Vagina (tissue), 2 donors: ENCODE results near the gene GRK5. TPM values are rescaled to one million over a fixed set of nuclear protein-coding genes. Genes with fewer than 3 reads are reported as not detected.
A peak's percentile ranks its signal among the peaks of the same experiment; 100 is the strongest.

Experiments used
- DNase-seq, 2 donors: peaks; one replicate each; pipeline ENCODE4 v3.0.0-alpha.2; 2017; ENCODE audit errors: extremely low spot score in 2 of 2
- H3K27ac ChIP-seq: fragments of 200-600 bp; sonication (generic); one replicate; pipeline ENCODE4 v1.5.1; 2019
- H3K27me3 ChIP-seq: fragments of 200-600 bp; sonication (generic); one replicate; pipeline ENCODE4 v1.5.1; 2019
- H3K36me3 ChIP-seq, 2 donors: fragments of 200-600 bp; sonication (generic); one replicate each; pipeline ENCODE4 v1.5.1; 2017 to 2019
- H3K4me1 ChIP-seq: fragments of 200-600 bp; sonication (generic); one replicate; pipeline ENCODE4 v1.5.1; 2019
- H3K4me3 ChIP-seq, 2 donors: fragments of 200-600 bp; sonication (generic); 1 replicate in 1 of 2; 2 replicates in 1 of 2; pipeline ENCODE4 v1.5.1; 2016 to 2019
- H3K9me3 ChIP-seq: fragments of 200-600 bp; sonication (generic); one replicate; pipeline ENCODE4 v1.5.1; 2019
- POLR2A ChIP-seq, 2 donors: fragments of 450-650 bp; IDR thresholded peaks; one replicate each; pipeline ENCODE4 v1.6.1; 2017; ENCODE audit warnings: antibody characterized with exemption in 2 of 2, mild to moderate bottlenecking in 2 of 2, moderate library complexity in 2 of 2
- POLR2AphosphoS5 ChIP-seq, 2 donors: sonication (generic); formaldehyde crosslinking; IDR thresholded peaks; one replicate each; pipeline ENCODE4 v1.9.0; 2017; ENCODE audit warnings: antibody characterized with exemption in 2 of 2, mild to moderate bottlenecking in 2 of 2, low read depth in 1 of 2; ENCODE audit not compliant: insufficient read depth in 1 of 2
- intact Hi-C: fragments of 100-400 bp; cut with DNase I; formaldehyde crosslinking; loops from one replicate; pipeline ENCODE4 v1.15.1; 2023
- total RNA-seq: library from RNA; depleted of rRNA; stranded (reverse); fragments of >200 nt; gene quantifications from one replicate; pipeline ENCODE4 v1.2.3, GENCODE V29; 2016
- TF ChIP-seq, protein P1 (sequence below), 3 experiments: fragments of 450-650 bp in 2 of 3; fragments of 200-600 bp in 1 of 3; sonication (generic) in 1 of 3; IDR thresholded peaks; one replicate each; pipeline ENCODE4 v1.5.1; 2017 to 2019; ENCODE audit warnings: antibody characterized with exemption in 3 of 3, mild to moderate bottlenecking in 2 of 3, moderate library complexity in 2 of 3

GRK5 gene
- total RNA-seq, 1 donor from 2014 or later = 16.5 TPM

DNA sequence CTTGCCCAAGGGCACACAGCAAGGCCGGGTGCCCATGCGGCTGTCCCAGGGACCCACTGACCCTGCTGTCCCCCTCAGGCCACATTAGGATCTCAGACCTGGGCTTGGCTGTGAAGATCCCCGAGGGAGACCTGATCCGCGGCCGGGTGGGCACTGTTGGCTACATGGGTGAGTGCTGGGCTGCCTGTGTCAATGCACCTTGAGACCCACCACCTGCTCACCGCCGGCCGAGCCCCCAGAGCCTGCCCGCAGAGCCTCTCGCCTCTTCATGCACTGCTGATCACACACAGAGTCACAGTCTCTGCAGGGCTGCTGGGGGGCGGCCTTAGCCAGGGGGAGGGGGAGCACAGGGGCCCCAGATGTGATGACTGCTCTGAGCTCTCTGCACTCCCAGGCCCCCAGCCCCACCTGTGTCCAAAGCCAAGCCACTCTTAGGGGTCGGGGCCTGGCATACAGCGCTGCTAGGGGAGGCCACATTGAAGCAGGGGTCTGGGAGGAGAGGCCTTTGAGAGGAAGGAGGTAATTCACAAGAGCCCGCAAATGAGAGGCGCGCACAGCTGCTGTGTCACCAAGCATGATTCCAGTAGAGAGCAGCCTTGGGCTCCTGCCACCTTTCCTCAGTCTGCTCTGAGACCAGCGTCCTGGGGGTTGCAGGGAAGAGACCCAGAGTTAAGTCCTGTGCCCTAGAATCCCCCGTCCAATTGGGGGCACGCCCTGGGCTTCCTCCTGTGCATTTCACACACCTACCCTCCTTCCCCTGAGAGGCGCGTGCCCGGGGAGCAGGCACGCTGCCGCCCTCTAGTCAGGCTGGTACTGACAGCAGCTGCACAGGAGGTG lies 234.8 kb downstream of the GRK5 start:
- H3K36me3 ChIP-seq = peaks cover 0 to 2% of the 10 kb centered on the region in 2 donors
- no peak for DNase-seq
- peaks cover 17% of the 10 kb centered on the region for H3K4me1 ChIP-seq
- H3K27me3 ChIP-seq = no peaks in the 10 kb centered on the region
- intact Hi-C loops = loop anchor here (5.0 kb wide), 1 partner anchor 235 kb away; the partner anchor contains the start of gene GRK5
- H3K4me3 ChIP-seq = no peak overlapping the region
- peak overlapping the region; percentile 81 for H3K27ac ChIP-seq
- H3K9me3 ChIP-seq = no peaks in the 10 kb centered on the region
- no peak for TF ChIP-seq POLR2AphosphoS5 (IDR thresholded peaks at IDR 0.05; ENCODE audit: insufficient read depth in 1 of 2, low read depth in 1 of 2)
- TF ChIP-seq, protein P1, sequence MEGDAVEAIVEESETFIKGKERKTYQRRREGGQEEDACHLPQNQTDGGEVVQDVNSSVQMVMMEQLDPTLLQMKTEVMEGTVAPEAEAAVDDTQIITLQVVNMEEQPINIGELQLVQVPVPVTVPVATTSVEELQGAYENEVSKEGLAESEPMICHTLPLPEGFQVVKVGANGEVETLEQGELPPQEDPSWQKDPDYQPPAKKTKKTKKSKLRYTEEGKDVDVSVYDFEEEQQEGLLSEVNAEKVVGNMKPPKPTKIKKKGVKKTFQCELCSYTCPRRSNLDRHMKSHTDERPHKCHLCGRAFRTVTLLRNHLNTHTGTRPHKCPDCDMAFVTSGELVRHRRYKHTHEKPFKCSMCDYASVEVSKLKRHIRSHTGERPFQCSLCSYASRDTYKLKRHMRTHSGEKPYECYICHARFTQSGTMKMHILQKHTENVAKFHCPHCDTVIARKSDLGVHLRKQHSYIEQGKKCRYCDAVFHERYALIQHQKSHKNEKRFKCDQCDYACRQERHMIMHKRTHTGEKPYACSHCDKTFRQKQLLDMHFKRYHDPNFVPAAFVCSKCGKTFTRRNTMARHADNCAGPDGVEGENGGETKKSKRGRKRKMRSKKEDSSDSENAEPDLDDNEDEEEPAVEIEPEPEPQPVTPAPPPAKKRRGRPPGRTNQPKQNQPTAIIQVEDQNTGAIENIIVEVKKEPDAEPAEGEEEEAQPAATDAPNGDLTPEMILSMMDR (IDR thresholded peaks at IDR 0.05) = no peak

DNA sequence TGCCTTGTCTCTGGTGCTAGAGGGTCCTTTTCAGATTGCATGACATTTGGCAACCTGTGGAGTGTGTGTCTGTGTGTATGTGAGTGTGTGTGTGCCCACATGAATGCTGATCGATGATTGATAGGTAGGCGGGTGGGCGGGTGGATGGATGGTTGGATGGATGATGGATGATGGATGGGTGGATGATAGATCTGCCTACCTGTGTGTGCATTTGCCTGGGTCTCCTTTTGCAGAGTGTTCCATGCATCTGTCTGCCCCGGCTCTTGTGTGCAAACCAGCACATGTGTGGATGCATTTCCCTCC lies 235.3 kb downstream of the GRK5 start:
- Histone ChIP-seq H3K9me3 (no peaks in the 10 kb centered on the region), H3K27ac (no peak overlapping the region), H3K36me3 (no peaks in the 10 kb centered on the region), H3K27me3 (no peaks in the 10 kb centered on the region), H3K4me3 (no peak overlapping the region), H3K4me1 (peaks cover 17% of the 10 kb centered on the region)
- no peak for DNase-seq
- intact Hi-C loops = loop anchor here (5.0 kb wide), 1 partner anchor 235 kb away; the partner anchor contains the start of gene GRK5
- TF ChIP-seq POLR2AphosphoS5 (IDR thresholded peaks at IDR 0.05; ENCODE audit: insufficient read depth in 1 of 2, low read depth in 1 of 2) (no peak), POLR2A (IDR thresholded peaks at IDR 0.05) (no peak)
- TF ChIP-seq, protein P1 (IDR thresholded peaks at IDR 0.05) = no peak

DNA sequence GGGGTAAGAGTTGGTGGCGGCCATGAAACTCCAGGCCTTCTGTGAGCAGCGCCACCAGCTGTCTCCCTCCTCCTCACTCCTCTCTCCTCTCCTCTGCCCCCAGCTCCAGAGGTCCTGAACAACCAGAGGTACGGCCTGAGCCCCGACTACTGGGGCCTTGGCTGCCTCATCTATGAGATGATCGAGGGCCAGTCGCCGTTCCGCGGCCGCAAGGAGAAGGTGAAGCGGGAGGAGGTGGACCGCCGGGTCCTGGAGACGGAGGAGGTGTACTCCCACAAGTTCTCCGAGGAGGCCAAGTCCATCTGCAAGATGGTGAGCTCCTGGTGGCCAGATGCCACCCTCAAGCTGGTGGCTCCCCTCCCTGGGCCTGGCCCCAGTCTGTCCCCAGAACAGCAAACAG lies 236.1 kb downstream of the GRK5 start:
- no peak overlapping the region for H3K4me3 ChIP-seq
- H3K9me3 ChIP-seq = no peaks in the 10 kb centered on the region
- DNase-seq = no peak
- no peaks in the 10 kb centered on the region for H3K27me3 ChIP-seq
- intact Hi-C loops = loop anchor here (5.0 kb wide), 1 partner anchor 236 kb away; the partner anchor contains the start of gene GRK5
- H3K4me1 ChIP-seq = peaks cover 17% of the 10 kb centered on the region
- H3K27ac ChIP-seq = no peak overlapping the region
- TF ChIP-seq, protein P1 (IDR thresholded peaks at IDR 0.05) = no peak
- no peak for TF ChIP-seq POLR2AphosphoS5 (IDR thresholded peaks at IDR 0.05; ENCODE audit: insufficient read depth in 1 of 2, low read depth in 1 of 2)
- no peak for TF ChIP-seq POLR2A (IDR thresholded peaks at IDR 0.05)
- H3K36me3 ChIP-seq = no peaks in the 10 kb centered on the region

DNA sequence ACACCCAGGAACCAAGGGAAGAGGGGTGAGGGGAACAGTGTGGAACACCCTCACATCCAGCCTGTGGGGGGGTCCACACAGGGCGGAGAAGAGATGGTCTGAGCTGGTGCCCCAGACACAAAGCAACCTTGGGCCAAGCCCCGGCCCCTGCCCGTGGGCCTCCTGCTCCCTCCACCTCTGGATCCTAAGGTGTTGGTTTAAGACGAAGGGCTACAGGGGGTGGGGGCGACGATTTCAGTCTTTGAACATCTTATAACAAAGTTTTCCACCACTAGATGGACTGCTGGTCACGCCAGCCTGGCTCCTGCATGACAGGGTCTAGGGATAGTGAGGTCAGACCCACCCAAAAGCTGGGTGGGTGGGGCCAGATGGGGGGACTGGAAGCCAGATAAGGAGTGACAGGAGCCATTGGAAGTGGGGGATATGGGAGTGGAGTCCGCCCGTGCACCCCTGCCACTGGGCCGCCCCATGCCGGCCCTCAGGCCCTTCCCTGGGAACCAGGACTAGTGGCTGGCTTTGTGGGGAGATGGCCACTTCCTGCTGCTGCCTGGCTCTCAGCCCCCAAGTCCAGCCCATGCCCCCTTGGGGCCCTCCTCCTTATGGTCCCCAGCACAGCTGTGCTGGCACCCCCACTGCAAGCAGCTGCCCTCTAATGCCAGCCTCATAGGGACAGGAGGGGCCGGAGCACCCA lies 236.7 kb downstream of the GRK5 start:
- no peaks in the 10 kb centered on the region for H3K36me3 ChIP-seq
- H3K4me3 ChIP-seq = no peak overlapping the region
- TF ChIP-seq, protein P1 (IDR thresholded peaks at IDR 0.05) = no peak
- TF ChIP-seq POLR2A (IDR thresholded peaks at IDR 0.05) = no peak
- TF ChIP-seq POLR2AphosphoS5 (IDR thresholded peaks at IDR 0.05; ENCODE audit: insufficient read depth in 1 of 2, low read depth in 1 of 2) = no peak

More for the DNA sequence above, 236.7 kb downstream of the GRK5 start:
- H3K27me3 ChIP-seq = no peaks in the 10 kb centered on the region
- peaks cover 17% of the 10 kb centered on the region for H3K4me1 ChIP-seq
- H3K27ac ChIP-seq = no peak overlapping the region
- no peak for DNase-seq
- H3K9me3 ChIP-seq = no peaks in the 10 kb centered on the region
- intact Hi-C loops = loop anchor here (5.0 kb wide), 1 partner anchor 237 kb away; the partner anchor contains the start of gene GRK5
